ENCODE measurements around the gene ZC3H13.

The ZC3H13 gene

GRCh38 chr13:46097663-46098062 lies 45.1 kb upstream of the ZC3H13 start:
- DNase-seq: no peak
- no peaks in the 10 kb centered on the region for H3K9me3 ChIP-seq (replicated peaks; ENCODE audit: insufficient read depth, low read length)
- H3K36me3 ChIP-seq (replicated peaks; ENCODE audit: insufficient read depth, low read length): no peaks in the 10 kb centered on the region
- no peak overlapping the region for H2AFZ ChIP-seq (ENCODE audit: low read length)
- no peak overlapping the region for H3K27ac ChIP-seq (ENCODE audit: low read length)
- H3K27me3 ChIP-seq (replicated peaks; ENCODE audit: insufficient read depth, low read length): no peaks in the 10 kb centered on the region
- no peaks in the 10 kb centered on the region for H4K20me1 ChIP-seq (ENCODE audit: insufficient read depth, low read length)
- no peaks in the 10 kb centered on the region for H3F3A ChIP-seq (ENCODE audit: insufficient read depth, low read length)
- no peak overlapping the region for H3K4me3 ChIP-seq (ENCODE audit: low read length)
- no peak overlapping the region for H3K9ac ChIP-seq (ENCODE audit: low read length)
- H3K79me2 ChIP-seq (ENCODE audit: low read length): no peaks in the 10 kb centered on the region
- H3K4me1 ChIP-seq (ENCODE audit: low read length): peaks cover 10% of the 10 kb centered on the region; the same call in 1 of the 2 replicates
- no peaks in the 10 kb centered on the region for H3K9me2 ChIP-seq (replicated peaks; ENCODE audit: insufficient read depth, low read length)
- TF ChIP-seq, protein P1, sequence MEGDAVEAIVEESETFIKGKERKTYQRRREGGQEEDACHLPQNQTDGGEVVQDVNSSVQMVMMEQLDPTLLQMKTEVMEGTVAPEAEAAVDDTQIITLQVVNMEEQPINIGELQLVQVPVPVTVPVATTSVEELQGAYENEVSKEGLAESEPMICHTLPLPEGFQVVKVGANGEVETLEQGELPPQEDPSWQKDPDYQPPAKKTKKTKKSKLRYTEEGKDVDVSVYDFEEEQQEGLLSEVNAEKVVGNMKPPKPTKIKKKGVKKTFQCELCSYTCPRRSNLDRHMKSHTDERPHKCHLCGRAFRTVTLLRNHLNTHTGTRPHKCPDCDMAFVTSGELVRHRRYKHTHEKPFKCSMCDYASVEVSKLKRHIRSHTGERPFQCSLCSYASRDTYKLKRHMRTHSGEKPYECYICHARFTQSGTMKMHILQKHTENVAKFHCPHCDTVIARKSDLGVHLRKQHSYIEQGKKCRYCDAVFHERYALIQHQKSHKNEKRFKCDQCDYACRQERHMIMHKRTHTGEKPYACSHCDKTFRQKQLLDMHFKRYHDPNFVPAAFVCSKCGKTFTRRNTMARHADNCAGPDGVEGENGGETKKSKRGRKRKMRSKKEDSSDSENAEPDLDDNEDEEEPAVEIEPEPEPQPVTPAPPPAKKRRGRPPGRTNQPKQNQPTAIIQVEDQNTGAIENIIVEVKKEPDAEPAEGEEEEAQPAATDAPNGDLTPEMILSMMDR (IDR thresholded peaks at IDR 0.05; ENCODE audit: low read length): no peak
- no peak for TF ChIP-seq EZH2phosphoT487 (IDR thresholded peaks at IDR 0.05; ENCODE audit: low read length)
- TF ChIP-seq EZH2 (optimal IDR thresholded peaks at IDR 0.05; ENCODE audit: low read depth, low read length): no peak
- H3K4me2 ChIP-seq (ENCODE audit: low read depth, low read length): no peak overlapping the region

- no peak for DNase-seq
- Histone ChIP-seq H3K9me3 (replicated peaks; ENCODE audit: insufficient read depth, low read length) (no peaks in the 10 kb centered on the region), H3K36me3 (replicated peaks; ENCODE audit: insufficient read depth, low read length) (no peaks in the 10 kb centered on the region), H3K27me3 (replicated peaks; ENCODE audit: insufficient read depth, low read length) (no peaks in the 10 kb centered on the region), H4K20me1 (ENCODE audit: insufficient read depth, low read length) (no peaks in the 10 kb centered on the region), H3K27ac (ENCODE audit: low read length) (no peak overlapping the region), H3K4me3 (ENCODE audit: low read length) (no peak overlapping the region), H3K4me1 (ENCODE audit: low read length) (peaks cover 10% of the 10 kb centered on the region; the same call in 1 of the 2 replicates), H3K9me2 (replicated peaks; ENCODE audit: insufficient read depth, low read length) (no peaks in the 10 kb centered on the region), H2AFZ (ENCODE audit: low read length) (no peak overlapping the region), H3K9ac (ENCODE audit: low read length) (no peak overlapping the region), H3K79me2 (ENCODE audit: low read length) (no peaks in the 10 kb centered on the region), H3F3A (ENCODE audit: insufficient read depth, low read length) (no peaks in the 10 kb centered on the region), H3K4me2 (ENCODE audit: low read depth, low read length) (no peak overlapping the region)
- TF ChIP-seq, protein P1 (IDR thresholded peaks at IDR 0.05; ENCODE audit: low read length): no peak
- TF ChIP-seq EZH2phosphoT487 (IDR thresholded peaks at IDR 0.05; ENCODE audit: low read length): no peak
These were observed 44.5 kb upstream of the ZC3H13 start for GRCh38 chr13:46097015-46097414.

DNA sequence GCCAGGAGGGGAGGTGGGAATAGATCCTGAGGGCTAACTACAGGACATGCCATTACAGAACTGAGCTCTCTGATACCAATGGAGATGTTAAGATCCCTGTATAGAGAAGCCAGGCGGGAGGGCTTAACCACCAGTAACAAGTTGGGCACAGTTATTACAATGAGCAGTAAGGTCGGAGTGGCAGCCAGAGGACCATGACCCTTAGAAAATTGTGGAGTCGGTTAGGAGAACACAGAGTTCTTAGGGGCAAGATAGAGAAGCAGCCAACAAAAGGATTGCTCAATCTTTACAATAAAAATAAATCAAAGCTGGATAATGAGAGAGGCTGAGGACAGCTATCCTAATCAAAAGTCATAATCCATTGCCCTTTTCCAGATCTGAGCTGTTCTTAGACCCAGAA lies 41.9 kb upstream of the ZC3H13 start:
- no peaks in the 10 kb centered on the region for H3K9me2 ChIP-seq (replicated peaks; ENCODE audit: insufficient read depth, low read length)
- H3K9me3 ChIP-seq (replicated peaks; ENCODE audit: insufficient read depth, low read length): no peaks in the 10 kb centered on the region
- H3K4me3 ChIP-seq (ENCODE audit: low read length): no peak overlapping the region
- H3K4me1 ChIP-seq (ENCODE audit: low read length): no peaks in the 10 kb centered on the region
- H3K9ac ChIP-seq (ENCODE audit: low read length): no peak overlapping the region
- TF ChIP-seq EZH2 (optimal IDR thresholded peaks at IDR 0.05; ENCODE audit: low read depth, low read length): no peak
- TF ChIP-seq EZH2phosphoT487 (IDR thresholded peaks at IDR 0.05; ENCODE audit: low read length): no peak
- TF ChIP-seq, protein P1 (IDR thresholded peaks at IDR 0.05; ENCODE audit: low read length): no peak
- H3K79me2 ChIP-seq (ENCODE audit: low read length): no peaks in the 10 kb centered on the region
- no peaks in the 10 kb centered on the region for H3F3A ChIP-seq (ENCODE audit: insufficient read depth, low read length)
- no peaks in the 10 kb centered on the region for H3K36me3 ChIP-seq (replicated peaks; ENCODE audit: insufficient read depth, low read length)
- no peaks in the 10 kb centered on the region for H4K20me1 ChIP-seq (ENCODE audit: insufficient read depth, low read length)
- no peak overlapping the region for H3K27ac ChIP-seq (ENCODE audit: low read length)
- DNase-seq: no peak
- H3K4me2 ChIP-seq (ENCODE audit: low read depth, low read length): no peak overlapping the region
- no peaks in the 10 kb centered on the region for H3K27me3 ChIP-seq (replicated peaks; ENCODE audit: insufficient read depth, low read length)
- H2AFZ ChIP-seq (ENCODE audit: low read length): no peak overlapping the region
